Ovary (tissue), 9 donors: ENCODE results near the gene PRRG4. TPM values are rescaled to one million over a fixed set of nuclear protein-coding genes. Genes with fewer than 3 reads are reported as not detected.
"Not testable (repeated sequence)": the region's sequence is repeated elsewhere in the genome, so short reads cannot be mapped to it uniquely, and the experiment has no call there.

Experiments used
- DNase-seq, 5 donors: peaks; one replicate each; pipeline ENCODE4 v3.0.0-alpha.2; 2019 to 2020
- H3K27ac ChIP-seq, 2 donors: fragments of 200-600 bp; one replicate each; pipeline versions ENCODE4 v1.5.1 to v1.8.0; 2019 to 2022
- H3K27me3 ChIP-seq: fragments of 200-600 bp; one replicate; pipeline ENCODE4 v1.8.0; 2022
- H3K36me3 ChIP-seq: fragments of 200-600 bp; sonication (generic); one replicate; pipeline ENCODE4 v1.5.1; 2019
- H3K4me1 ChIP-seq: one replicate; pipeline ENCODE4 v1.8.1; 2013; ENCODE audit warnings: mild to moderate bottlenecking, moderate library complexity; ENCODE audit not compliant: insufficient read depth
- H3K4me3 ChIP-seq: fragments of 200-600 bp; sonication (generic); one replicate; pipeline ENCODE4 v1.5.1; 2017
- H3K9me3 ChIP-seq, 2 donors: fragments of 200-600 bp in 1 of 2; sonication (generic) in 1 of 2; one replicate each; pipeline versions ENCODE4 v1.5.1 to v1.8.1; 2013 to 2019; ENCODE audit warnings: mild to moderate bottlenecking in 1 of 2, moderate library complexity in 1 of 2
- EP300 ChIP-seq: sonication (generic); formaldehyde crosslinking; IDR thresholded peaks from one replicate; pipeline ENCODE4 v1.6.1; 2017; ENCODE audit warnings: antibody characterized with exemption
- POLR2A ChIP-seq: fragments of 450-650 bp; IDR thresholded peaks from one replicate; pipeline ENCODE4 v1.6.1; 2017; ENCODE audit warnings: antibody characterized with exemption, mild to moderate bottlenecking, moderate library complexity
- WGBS, 3 donors: extraction: QIAGEN DNeasy Blood & Tissue Kit in 1 of 3; methylation state at CpG; one replicate each; pipeline versions ENCODE4 v1.1.5 to v1.1.7; 2013 to 2017; 5-methylcytosine and 5-hydroxymethylcytosine counted together
- intact Hi-C, 4 donors: fragments of 100-400 bp; cut with DNase I; formaldehyde crosslinking; loops; one replicate each; pipeline versions ENCODE4 v1.11.0 to v1.15.1; 2022 to 2023
- polyA plus RNA-seq, 2 donors: library from polyadenylated mRNA; stranded (reverse); fragments of 200-250 nt in 1 of 2; fragments of 350-450 nt in 1 of 2; fragmentation: Illumina TruSeq in 1 of 2; extraction: RNeasy Lipid Tissue Mini Kit (QIAGEN cat#74804) in 1 of 2; gene quantifications; one replicate each; pipeline ENCODE4 v1.2.3, GENCODE V29; 2013 to 2014
- total RNA-seq, 7 donors: library from RNA; depleted of rRNA in 2 of 7; stranded (reverse); fragments of >200 nt in 2 of 7; fragmentation: NEBNext Ultra II Directional in 3 of 7; extraction: Animal tissue kit (Norgen Biotek cat#: 25700) in 3 of 7; gene quantifications; one replicate each; pipeline versions ENCODE4 v1.1.0 to v1.2.4, GENCODE V29; 2016 to 2023
- TF ChIP-seq, protein P1 (sequence below), 3 donors: fragments of 450-650 bp in 2 of 3; fragments of 200-600 bp in 1 of 3; IDR thresholded peaks; one replicate each; pipeline versions ENCODE4 v1.5.1 to v1.8.0; 2016 to 2022; ENCODE audit warnings: antibody characterized with exemption in 3 of 3, mild to moderate bottlenecking in 1 of 3
- donor health status: DM: no; HTN: no; CAD: no; lungs with moderate emphysema.
- donor health status: DM: no; HTN: no; CAD: no.
- donor health status: Bipolar disorder and iron deficiency.
- donor health status: DM: yes; HTN: yes; CAD: no.
- donor health status: DM: no; HTN: no; CAD: no.
- donor health status: DM: yes; HTN: yes; CAD: no.

PRRG4 gene
- total and polyA plus RNA-seq, 9 donors, result 0.17 to 6.5 (median 0.48) TPM

DNA sequence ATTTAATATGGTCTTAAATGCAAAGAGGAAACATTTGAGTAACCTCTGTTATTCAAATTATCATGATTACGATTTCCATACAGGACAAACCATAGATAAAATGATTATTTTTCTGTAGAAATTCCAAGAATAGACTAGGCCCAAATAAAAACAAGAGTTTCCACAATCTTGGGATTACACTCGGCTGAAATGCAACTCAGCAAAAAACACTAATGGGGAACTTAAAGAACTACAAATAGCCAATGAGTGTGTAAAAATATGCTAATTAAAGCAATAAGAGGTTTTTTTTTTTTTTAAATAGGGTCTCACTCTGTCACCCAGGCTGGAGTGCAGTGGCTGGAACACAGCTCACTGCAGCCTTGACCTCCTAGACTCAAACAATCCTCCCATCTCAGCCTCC lies 10.5 kb upstream of the PRRG4 start:
- TF ChIP-seq POLR2A, result no peak
- no peak for TF ChIP-seq EP300
- TF ChIP-seq, protein P1, sequence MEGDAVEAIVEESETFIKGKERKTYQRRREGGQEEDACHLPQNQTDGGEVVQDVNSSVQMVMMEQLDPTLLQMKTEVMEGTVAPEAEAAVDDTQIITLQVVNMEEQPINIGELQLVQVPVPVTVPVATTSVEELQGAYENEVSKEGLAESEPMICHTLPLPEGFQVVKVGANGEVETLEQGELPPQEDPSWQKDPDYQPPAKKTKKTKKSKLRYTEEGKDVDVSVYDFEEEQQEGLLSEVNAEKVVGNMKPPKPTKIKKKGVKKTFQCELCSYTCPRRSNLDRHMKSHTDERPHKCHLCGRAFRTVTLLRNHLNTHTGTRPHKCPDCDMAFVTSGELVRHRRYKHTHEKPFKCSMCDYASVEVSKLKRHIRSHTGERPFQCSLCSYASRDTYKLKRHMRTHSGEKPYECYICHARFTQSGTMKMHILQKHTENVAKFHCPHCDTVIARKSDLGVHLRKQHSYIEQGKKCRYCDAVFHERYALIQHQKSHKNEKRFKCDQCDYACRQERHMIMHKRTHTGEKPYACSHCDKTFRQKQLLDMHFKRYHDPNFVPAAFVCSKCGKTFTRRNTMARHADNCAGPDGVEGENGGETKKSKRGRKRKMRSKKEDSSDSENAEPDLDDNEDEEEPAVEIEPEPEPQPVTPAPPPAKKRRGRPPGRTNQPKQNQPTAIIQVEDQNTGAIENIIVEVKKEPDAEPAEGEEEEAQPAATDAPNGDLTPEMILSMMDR (IDR thresholded peaks at IDR 0.05), result no peak
- WGBS, 3 donors, result 66 to 77% (median 73%) methylated on average over 2 of the region's 2 CpGs
- no peaks in the 10 kb centered on the region for H3K27me3 ChIP-seq
- no peak for DNase-seq
- H3K36me3 ChIP-seq, result no peaks in the 10 kb centered on the region
- H3K27ac ChIP-seq, result no peak overlapping the region
- intact Hi-C loops, result loop anchor here in 1 of 4 donors (1.0 kb wide), 1 partner anchor 36 kb away; no protein-coding TSS in a partner anchor
- H3K4me1 ChIP-seq, result no peaks in the 10 kb centered on the region
- H3K9me3 ChIP-seq, result no peaks in the 10 kb centered on the region
- H3K4me3 ChIP-seq, result no peak overlapping the region

DNA sequence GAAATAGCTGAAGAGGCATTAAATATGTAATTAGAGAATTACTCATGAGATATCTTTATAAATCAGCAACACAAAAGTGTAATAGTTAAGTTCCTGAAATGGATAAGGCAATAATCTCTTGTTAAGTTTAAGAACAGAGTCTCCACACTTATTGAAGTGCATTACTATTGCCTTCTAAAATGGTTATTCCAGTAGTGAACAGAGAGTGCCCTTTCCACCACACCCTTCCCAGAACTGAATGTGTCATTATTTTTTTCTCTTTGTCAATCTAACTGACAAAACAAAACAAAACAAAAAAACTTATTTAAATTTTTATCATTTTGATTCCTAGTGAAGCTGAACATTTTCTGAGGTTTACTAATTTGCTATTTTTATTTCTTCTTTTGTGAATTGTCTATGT lies 9.2 kb upstream of the PRRG4 start:
- no peaks in the 10 kb centered on the region for H3K27me3 ChIP-seq
- intact Hi-C loops, result no loop called here
- H3K4me3 ChIP-seq, result no peak overlapping the region
- DNase-seq, result no peak
- no peak overlapping the region for H3K27ac ChIP-seq
- no peaks in the 10 kb centered on the region for H3K4me1 ChIP-seq
- no peaks in the 10 kb centered on the region for H3K9me3 ChIP-seq
- TF ChIP-seq POLR2A (no peak), EP300 (no peak)
- TF ChIP-seq, protein P1 (IDR thresholded peaks at IDR 0.05), result no peak
- H3K36me3 ChIP-seq, result no peaks in the 10 kb centered on the region

DNA sequence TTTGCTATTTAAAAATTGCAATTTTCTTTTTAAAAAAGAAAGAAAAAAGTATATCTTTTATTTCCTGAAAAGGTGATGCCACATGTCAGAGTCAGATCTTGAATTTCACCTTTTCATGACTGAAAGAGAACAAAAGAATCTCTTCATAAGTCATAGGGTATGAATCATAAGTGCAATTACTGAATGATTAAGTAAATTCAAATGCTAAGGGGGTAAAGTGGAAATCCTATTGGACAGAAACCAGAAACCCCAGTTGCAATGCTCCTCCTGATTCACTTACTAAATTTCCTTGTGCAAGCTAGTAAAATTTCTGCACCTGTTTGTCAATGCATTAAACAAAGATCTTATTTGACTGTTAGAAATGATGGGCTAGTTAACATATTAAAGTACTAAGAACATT lies 8.2 kb upstream of the PRRG4 start:
- Histone ChIP-seq H3K4me3 (no peak overlapping the region), H3K27me3 (no peaks in the 10 kb centered on the region), H3K9me3 (no peaks in the 10 kb centered on the region), H3K4me1 (no peaks in the 10 kb centered on the region), H3K36me3 (no peaks in the 10 kb centered on the region), H3K27ac (no peak overlapping the region)
- intact Hi-C loops, result no loop called here
- DNase-seq, result no peak
- no peak for TF ChIP-seq EP300
- TF ChIP-seq, protein P1 (IDR thresholded peaks at IDR 0.05), result no peak
- TF ChIP-seq POLR2A, result no peak

DNA sequence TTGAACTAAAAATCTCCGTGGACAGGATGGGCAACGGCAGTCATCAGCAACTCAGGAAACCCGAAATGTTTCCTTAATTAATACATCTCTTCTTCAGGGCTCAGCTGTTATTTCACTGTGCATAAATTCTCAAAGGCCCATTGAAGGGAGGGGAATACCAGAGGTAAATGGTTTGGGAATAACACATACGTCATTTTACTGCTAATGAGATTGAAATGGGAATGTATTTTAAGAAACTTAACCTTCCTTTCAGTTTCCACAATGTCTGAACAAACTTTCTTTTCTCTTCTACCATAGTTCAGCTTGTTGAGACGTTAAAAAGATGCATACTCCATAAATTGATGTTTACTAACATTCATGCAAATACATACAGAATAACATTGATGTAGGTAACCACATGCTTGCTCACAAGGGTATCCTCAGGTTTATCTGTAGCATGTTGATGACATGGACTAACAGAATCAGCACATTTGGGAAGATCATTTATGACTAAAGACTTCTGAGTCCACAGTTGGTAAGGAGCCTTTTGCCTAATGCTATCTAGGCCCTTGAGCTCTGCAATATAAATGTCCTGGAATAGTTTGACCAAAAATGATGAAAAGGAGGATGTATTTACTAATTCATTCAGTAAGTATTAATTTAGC lies 7.7 kb upstream of the PRRG4 start:
- DNase-seq, result no peak
- no peak overlapping the region for H3K4me3 ChIP-seq
- no peaks in the 10 kb centered on the region for H3K4me1 ChIP-seq
- H3K27me3 ChIP-seq, result no peaks in the 10 kb centered on the region
- TF ChIP-seq POLR2A, result no peak
- no peak for TF ChIP-seq EP300
- TF ChIP-seq, protein P1 (IDR thresholded peaks at IDR 0.05), result no peak
- 76 to 80% (median 77%) methylated on average over 5 of the region's 5 CpGs for WGBS, 3 donors
- no peak overlapping the region for H3K27ac ChIP-seq
- intact Hi-C loops, result no loop called here
- no peaks in the 10 kb centered on the region for H3K9me3 ChIP-seq
- H3K36me3 ChIP-seq, result no peaks in the 10 kb centered on the region

DNA sequence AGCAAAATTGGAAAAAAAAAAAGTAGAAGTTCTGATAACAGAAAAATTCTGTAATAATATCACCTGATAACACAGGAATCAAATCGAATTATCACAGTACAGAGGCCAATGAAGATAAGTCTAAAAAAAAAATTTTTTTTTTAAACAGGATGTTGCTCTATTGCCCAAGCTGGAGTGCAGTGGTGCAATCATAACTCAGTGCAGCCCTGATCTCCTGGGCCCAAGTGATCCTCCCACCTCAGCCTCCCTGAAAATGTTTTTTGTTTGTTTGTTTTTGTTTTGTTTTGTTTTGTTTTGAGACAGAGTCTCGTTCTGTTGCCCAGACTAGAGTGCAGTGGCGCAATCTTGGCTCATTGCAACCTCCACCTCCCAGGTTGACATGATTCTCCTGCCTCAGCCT lies 6.1 kb upstream of the PRRG4 start:
- H3K9me3 ChIP-seq, DNase-seq, intact Hi-C loops, H3K4me1 ChIP-seq, H3K36me3 ChIP-seq, H3K27me3 ChIP-seq, H3K27ac ChIP-seq, H3K4me3 ChIP-seq: not testable (repeated sequence)
- WGBS, 3 donors, result 76 to 85% (median 81%) methylated on average over 3 of the region's 3 CpGs
